HepG2 (cell line): ENCODE measurements around the gene ZNF248. TPM values are rescaled to one million over a fixed set of nuclear protein-coding genes. Genes with fewer than 3 reads are reported as not detected.
A peak's percentile ranks its signal among the peaks of the same experiment; 100 is the strongest.

ENCODE experiments used
- CREM ChIP-seq, 2 experiments: sonication (generic) in 1 of 2; formaldehyde crosslinking in 1 of 2; IDR thresholded peaks; 2 replicates each; pipeline versions ENCODE4 v1.4.0 to v1.6.1; 2016 to 2020; ENCODE audit warnings: antibody characterized with exemption in 1 of 2, mild to moderate bottlenecking in 1 of 2, missing genetic modification reagents in 1 of 2
- HOXA3 ChIP-seq: sonication (generic); formaldehyde crosslinking; IDR thresholded peaks from 2 replicates; pipeline ENCODE4 v1.5.0; 2020; ENCODE audit warnings: missing genetic modification reagents
- KLF15 ChIP-seq: sonication (generic); formaldehyde crosslinking; IDR thresholded peaks from 2 replicates; pipeline ENCODE4 v1.8.1; 2023; ENCODE audit warnings: borderline replicate concordance, mild to moderate bottlenecking, inconsistent platforms, missing genetic modification reagents, mixed read lengths
- NFKB2 ChIP-seq: sonication (generic); formaldehyde crosslinking; IDR thresholded peaks from 2 replicates; pipeline ENCODE4 v1.4.0; 2020; ENCODE audit warnings: missing genetic modification reagents, borderline replicate concordance
- SIN3B ChIP-seq: fragments of 150-350 bp; IDR thresholded peaks from 2 replicates; pipeline ENCODE4 v1.6.1; 2014; ENCODE audit warnings: low read length
- SSRP1 ChIP-seq: IDR thresholded peaks from 2 replicates; pipeline ENCODE4 v1.6.1; 2016; ENCODE audit warnings: control low read depth
- ZNF331 ChIP-seq: sonication (generic); formaldehyde crosslinking; IDR thresholded peaks from 2 replicates; pipeline ENCODE4 v1.4.0; 2020; ENCODE audit warnings: missing genetic modification reagents
- ZNF75D ChIP-seq: sonication (generic); formaldehyde crosslinking; IDR thresholded peaks from 2 replicates; pipeline ENCODE4 v1.8.1; 2023; ENCODE audit warnings: missing genetic modification reagents, mild to moderate bottlenecking, borderline replicate concordance
- ZNF776 ChIP-seq: sonication (generic); formaldehyde crosslinking; IDR thresholded peaks from 2 replicates; pipeline ENCODE4 v1.4.0; 2020; ENCODE audit warnings: mild to moderate bottlenecking, missing genetic modification reagents
- ZNF879 ChIP-seq: sonication (generic); formaldehyde crosslinking; IDR thresholded peaks from 2 replicates; pipeline ENCODE4 v1.8.1; 2023; ENCODE audit warnings: missing genetic modification reagents
- ZSCAN31 ChIP-seq: sonication (generic); formaldehyde crosslinking; IDR thresholded peaks from 2 replicates; pipeline ENCODE4 v1.5.0; 2020; ENCODE audit warnings: low read depth, mild to moderate bottlenecking, missing genetic modification reagents
- polyA plus RNA-seq, 8 experiments: library from polyadenylated mRNA; depleted of rRNA in 3 of 8; stranded (reverse) in 7 of 8; unstranded in 1 of 8; fragments of >200 nt; fragmentation: Illumina TruSeq in 4 of 8; extraction: Trizol in 4 of 8; gene quantifications; 2 replicates each; pipeline versions ENCODE4 v1.2.1 to v1.2.3, GENCODE V29; 2011 to 2016; ENCODE audit warnings: low read depth in 4 of 8, missing spikeins in 1 of 8, mixed read lengths in 1 of 8; ENCODE audit not compliant: insufficient read depth in 1 of 8
- total RNA-seq, 5 experiments: library from RNA; depleted of rRNA; stranded (reverse); fragments of >200 nt; fragmentation: Illumina TruSeq; extraction: Trizol; gene quantifications; 2 replicates each; pipeline ENCODE4 v1.2.3, GENCODE V29; 2016; ENCODE audit warnings: low read depth in 1 of 5
- TF ChIP-seq, protein P1 (sequence below): sonication (generic); formaldehyde crosslinking; IDR thresholded peaks from 2 replicates; pipeline ENCODE4 v1.4.0; 2020; ENCODE audit warnings: missing genetic modification reagents, borderline replicate concordance
- TF ChIP-seq, protein P2 (sequence below), 2 experiments: sonication (generic) in 1 of 2; formaldehyde crosslinking in 1 of 2; IDR thresholded peaks; 2 replicates each; pipeline versions ENCODE4 v1.6.1 to v1.9.0; 2014 to 2022; ENCODE audit warnings: antibody characterized with exemption in 1 of 2, borderline replicate concordance in 1 of 2, inconsistent platforms in 1 of 2, low read depth in 1 of 2, missing genetic modification reagents in 1 of 2
- TF ChIP-seq, protein P3 (sequence below): IDR thresholded peaks from 2 replicates; pipeline ENCODE4 v1.6.1; 2016; ENCODE audit warnings: mild to moderate bottlenecking
- TF ChIP-seq, protein P4 (sequence below): IDR thresholded peaks from 2 replicates; pipeline ENCODE4 v1.6.1; 2016; ENCODE audit warnings: missing compliant biosample characterization, missing genetic modification reagents, borderline replicate concordance

ZNF248 gene
- total and polyA plus RNA-seq, 2 of the 13 experiments (the other 11 are each of a cell fraction or from before 2014, with no cell fraction given), result 12.8 to 13.3 TPM

DNA sequence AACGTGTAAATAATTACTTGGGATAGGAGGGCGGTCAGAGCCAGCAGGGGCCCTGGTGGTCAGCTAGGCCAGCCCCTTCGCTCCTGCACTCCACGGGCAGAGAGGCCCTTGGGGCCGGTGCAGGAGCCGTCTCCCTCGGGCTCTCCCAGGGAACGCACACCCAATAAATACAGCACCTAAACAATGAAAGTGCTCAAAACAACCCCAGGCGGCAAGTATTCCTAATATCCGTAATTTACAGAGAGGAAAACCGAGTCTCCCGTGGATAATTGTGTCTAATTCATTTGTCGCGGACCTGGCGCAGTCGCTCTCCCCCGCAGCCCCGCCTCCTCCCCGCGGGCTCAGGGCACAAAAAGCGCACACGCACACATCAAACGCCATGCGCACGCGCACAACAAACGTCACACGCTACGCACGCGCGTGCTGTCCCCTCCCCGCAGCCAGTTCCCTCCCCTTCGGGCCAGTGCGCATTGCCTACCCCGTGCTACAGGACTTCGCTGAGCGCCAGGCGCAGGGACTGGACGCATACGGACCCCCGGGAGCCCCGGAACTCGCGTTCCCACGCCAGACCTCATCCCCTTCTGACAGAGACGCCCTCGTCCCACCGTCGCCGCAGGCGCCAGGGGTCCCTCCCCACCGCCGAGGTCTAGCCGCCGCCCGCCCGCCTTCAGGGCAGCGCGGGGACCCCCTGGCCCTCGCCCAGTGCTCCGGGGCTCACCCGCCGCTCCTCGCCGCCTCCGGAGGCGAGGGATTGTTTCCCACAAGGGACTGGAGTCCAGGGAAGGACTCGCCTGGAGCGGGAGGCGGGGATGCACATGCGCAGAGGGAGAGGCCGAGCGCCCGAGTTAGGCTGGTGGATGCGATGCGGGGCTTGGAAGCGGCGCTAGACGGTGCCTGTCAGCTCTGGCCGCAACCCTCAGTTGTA, at the start of gene ZNF248 (continued):
- TF ChIP-seq, protein P1, sequence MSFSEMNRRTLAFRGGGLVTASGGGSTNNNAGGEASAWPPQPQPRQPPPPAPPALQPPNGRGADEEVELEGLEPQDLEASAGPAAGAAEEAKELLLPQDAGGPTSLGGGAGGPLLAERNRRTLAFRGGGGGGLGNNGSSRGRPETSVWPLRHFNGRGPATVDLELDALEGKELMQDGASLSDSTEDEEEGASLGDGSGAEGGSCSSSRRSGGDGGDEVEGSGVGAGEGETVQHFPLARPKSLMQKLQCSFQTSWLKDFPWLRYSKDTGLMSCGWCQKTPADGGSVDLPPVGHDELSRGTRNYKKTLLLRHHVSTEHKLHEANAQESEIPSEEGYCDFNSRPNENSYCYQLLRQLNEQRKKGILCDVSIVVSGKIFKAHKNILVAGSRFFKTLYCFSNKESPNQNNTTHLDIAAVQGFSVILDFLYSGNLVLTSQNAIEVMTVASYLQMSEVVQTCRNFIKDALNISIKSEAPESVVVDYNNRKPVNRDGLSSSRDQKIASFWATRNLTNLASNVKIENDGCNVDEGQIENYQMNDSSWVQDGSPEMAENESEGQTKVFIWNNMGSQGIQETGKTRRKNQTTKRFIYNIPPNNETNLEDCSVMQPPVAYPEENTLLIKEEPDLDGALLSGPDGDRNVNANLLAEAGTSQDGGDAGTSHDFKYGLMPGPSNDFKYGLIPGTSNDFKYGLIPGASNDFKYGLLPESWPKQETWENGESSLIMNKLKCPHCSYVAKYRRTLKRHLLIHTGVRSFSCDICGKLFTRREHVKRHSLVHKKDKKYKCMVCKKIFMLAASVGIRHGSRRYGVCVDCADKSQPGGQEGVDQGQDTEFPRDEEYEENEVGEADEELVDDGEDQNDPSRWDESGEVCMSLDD, result 0 out of 2 replicates have a peak, but pooled peaks have one; percentile 22
- no peak for TF ChIP-seq SIN3B
- peak; percentile 83 for TF ChIP-seq ZNF331 (CRISPR knock-in tag)
- TF ChIP-seq ZNF776 (CRISPR knock-in tag), result peak; percentile 95
- peak; percentile 94; the same call in 1 of the 2 replicates for TF ChIP-seq NFKB2
- TF ChIP-seq ZSCAN31 (CRISPR knock-in tag), result peak; percentile 90
- peak; percentile 77 for TF ChIP-seq CREM (IDR thresholded peaks at IDR 0.05)
- no peak for TF ChIP-seq CREM (CRISPR knock-in tag; IDR thresholded peaks at IDR 0.05)
- TF ChIP-seq, protein P2, sequence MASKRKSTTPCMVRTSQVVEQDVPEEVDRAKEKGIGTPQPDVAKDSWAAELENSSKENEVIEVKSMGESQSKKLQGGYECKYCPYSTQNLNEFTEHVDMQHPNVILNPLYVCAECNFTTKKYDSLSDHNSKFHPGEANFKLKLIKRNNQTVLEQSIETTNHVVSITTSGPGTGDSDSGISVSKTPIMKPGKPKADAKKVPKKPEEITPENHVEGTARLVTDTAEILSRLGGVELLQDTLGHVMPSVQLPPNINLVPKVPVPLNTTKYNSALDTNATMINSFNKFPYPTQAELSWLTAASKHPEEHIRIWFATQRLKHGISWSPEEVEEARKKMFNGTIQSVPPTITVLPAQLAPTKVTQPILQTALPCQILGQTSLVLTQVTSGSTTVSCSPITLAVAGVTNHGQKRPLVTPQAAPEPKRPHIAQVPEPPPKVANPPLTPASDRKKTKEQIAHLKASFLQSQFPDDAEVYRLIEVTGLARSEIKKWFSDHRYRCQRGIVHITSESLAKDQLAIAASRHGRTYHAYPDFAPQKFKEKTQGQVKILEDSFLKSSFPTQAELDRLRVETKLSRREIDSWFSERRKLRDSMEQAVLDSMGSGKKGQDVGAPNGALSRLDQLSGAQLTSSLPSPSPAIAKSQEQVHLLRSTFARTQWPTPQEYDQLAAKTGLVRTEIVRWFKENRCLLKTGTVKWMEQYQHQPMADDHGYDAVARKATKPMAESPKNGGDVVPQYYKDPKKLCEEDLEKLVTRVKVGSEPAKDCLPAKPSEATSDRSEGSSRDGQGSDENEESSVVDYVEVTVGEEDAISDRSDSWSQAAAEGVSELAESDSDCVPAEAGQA (IDR thresholded peaks at IDR 0.05; ENCODE audit: low read depth), result peak; percentile 31
- TF ChIP-seq, protein P2 (CRISPR knock-in tag; IDR thresholded peaks at IDR 0.05; ENCODE audit: borderline replicate concordance), result peak; percentile 73; the same call in 1 of the 2 replicates
- no peak for TF ChIP-seq ZNF879 (CRISPR knock-in tag)
- peak; percentile 86 for TF ChIP-seq HOXA3 (CRISPR knock-in tag)
- no peak for TF ChIP-seq SSRP1 (CRISPR knock-in tag)
- TF ChIP-seq, protein P3, sequence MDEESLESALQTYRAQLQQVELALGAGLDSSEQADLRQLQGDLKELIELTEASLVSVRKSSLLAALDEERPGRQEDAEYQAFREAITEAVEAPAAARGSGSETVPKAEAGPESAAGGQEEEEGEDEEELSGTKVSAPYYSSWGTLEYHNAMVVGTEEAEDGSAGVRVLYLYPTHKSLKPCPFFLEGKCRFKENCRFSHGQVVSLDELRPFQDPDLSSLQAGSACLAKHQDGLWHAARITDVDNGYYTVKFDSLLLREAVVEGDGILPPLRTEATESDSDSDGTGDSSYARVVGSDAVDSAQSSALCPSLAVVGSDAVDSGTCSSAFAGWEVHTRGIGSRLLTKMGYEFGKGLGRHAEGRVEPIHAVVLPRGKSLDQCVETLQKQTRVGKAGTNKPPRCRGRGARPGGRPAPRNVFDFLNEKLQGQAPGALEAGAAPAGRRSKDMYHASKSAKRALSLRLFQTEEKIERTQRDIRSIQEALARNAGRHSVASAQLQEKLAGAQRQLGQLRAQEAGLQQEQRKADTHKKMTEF (CRISPR knock-in tag), result peak; percentile 97
- no peak for TF ChIP-seq ZNF75D (CRISPR knock-in tag)
- TF ChIP-seq, protein P4, sequence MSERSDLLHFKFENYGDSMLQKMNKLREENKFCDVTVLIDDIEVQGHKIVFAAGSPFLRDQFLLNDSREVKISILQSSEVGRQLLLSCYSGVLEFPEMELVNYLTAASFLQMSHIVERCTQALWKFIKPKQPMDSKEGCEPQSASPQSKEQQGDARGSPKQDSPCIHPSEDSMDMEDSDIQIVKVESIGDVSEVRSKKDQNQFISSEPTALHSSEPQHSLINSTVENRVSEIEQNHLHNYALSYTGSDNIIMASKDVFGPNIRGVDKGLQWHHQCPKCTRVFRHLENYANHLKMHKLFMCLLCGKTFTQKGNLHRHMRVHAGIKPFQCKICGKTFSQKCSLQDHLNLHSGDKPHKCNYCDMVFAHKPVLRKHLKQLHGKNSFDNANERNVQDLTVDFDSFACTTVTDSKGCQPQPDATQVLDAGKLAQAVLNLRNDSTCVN, result peak; percentile 56; the same call in 1 of the 2 replicates
- TF ChIP-seq KLF15 (CRISPR knock-in tag), result no peak
